Gastrocnemius medialis (tissue), 4 donors: ENCODE measurements around the gene OR52E1.

Experiments used
- CTCF ChIP-seq, 5 experiments: fragments of 450-650 bp in 3 of 5; fragments of 200-600 bp in 2 of 5; sonication (generic) in 2 of 5; IDR thresholded peaks in 4 of 5; conservative IDR thresholded peaks in 1 of 5; 1 replicate in 4 of 5; 2 replicates in 1 of 5; pipeline ENCODE4 v1.5.1; 2016 to 2019; ENCODE audit warnings: antibody characterized with exemption in 5 of 5, mild to moderate bottlenecking in 3 of 5, moderate library complexity in 3 of 5
- POLR2A ChIP-seq, 2 donors: fragments of 450-650 bp; IDR thresholded peaks; one replicate each; pipeline ENCODE4 v1.6.1; 2017; ENCODE audit warnings: antibody characterized with exemption in 2 of 2, mild to moderate bottlenecking in 2 of 2, moderate library complexity in 2 of 2

DNA sequence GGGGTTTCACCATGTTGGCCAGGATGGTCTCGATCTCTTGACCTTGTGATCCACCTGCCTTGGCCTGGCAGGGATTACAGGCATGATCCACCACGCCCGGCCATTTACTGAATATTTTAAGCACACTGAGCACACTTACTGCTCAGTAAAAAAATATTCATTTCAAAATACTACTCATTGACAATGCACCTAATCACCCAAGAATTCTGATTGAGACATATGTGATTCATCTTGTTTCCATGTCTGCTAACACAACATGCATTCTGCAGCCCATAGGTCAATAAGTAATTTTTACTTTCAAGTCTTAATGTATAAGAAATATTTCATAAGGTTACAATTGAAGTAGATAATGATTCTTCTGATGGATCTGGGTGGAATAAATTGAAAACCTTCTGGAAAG, 27.3 kb upstream of the OR52E1 start:
- TF ChIP-seq CTCF (IDR thresholded peaks at IDR 0.05 in 4 of 5, conservative IDR thresholded peaks at IDR 0.05 in 1 of 5) = no peak
- no peak for TF ChIP-seq POLR2A (IDR thresholded peaks at IDR 0.05)
